NK-92 treated with Interleukin-12 subunit alpha and Interleukin-12 subunit beta, amount 100 ng/mL, for 24 hours (cell line): ENCODE data around the gene REXO4.
"Not testable (repeated sequence)": the region's sequence is repeated elsewhere in the genome, so short reads cannot be mapped to it uniquely, and the experiment has no call there.

Experiments used
- DNase-seq: peaks from one replicate; lab custom pipeline; 2025; lab: John Stamatoyannopoulos, UW

The REXO4 gene

DNA sequence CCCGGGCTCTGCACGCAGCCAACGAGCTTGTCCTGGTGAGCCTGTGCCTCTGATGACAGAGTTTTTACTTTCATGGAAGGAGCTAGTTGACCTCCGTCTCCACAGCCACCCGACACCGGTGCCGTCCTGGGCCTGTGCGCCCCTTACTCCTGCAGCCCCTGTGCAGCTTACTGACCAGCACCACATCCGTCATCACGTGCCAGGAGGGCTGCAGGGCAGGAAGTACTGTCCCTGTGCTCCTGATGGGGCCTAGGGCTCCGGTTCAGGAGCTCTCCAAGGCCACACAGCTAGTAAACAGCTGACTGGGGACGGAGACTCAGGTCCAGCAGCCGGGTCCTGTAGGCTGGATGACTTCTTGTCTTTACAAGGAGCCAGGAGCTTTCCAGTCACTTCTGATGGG lies 31.5 kb downstream of the REXO4 start:
- DNase-seq, result no peak

DNA sequence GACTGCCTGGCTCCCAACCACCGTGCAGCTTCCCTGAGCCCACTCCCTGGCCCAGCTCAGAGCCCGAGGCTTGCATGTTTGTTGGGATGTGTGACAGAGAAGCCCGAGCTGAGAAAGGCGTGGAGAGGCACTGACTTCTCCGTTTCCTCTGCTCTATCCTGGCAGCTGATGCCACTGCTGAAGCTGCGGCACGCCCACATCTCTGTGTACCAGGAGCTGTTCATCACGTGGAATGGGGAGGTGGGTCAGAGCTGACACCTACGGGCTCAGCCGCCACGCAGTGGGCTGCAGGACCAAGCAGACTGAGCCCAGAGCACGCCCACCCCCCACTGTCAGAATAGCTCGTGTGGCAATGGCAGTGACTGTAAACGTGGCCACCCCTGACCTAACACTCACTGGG lies 32.4 kb downstream of the REXO4 start:
- DNase-seq, result no peak

DNA sequence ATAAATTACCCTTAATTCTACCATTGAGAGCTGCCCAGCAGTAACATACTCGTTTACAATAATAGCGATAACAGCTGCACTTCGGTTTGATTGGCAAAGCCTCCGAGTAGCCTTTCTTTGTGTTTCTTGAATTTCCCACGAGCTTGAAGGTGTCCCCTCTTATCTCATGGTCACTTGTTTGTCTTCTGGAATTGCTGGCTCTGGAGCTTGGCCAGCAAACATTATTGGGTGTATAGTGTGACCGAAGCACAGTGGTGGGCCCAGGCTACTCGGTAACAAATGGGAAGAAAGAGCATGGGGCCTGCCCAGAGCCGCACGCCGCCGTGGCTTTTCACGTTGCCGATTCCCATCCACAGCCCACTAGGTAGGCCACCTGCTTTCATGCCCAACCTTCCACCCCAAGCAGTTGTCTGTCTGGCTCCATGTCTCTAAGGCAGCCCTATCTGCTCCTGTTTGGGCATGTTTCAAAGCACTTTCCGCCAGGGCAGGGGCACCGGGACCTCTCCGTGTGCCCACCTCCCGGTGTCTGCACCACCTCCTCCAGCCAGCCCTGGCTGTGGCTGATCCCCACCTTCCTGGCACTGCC lies 33.0 kb downstream of the REXO4 start:
- no peak for DNase-seq

DNA sequence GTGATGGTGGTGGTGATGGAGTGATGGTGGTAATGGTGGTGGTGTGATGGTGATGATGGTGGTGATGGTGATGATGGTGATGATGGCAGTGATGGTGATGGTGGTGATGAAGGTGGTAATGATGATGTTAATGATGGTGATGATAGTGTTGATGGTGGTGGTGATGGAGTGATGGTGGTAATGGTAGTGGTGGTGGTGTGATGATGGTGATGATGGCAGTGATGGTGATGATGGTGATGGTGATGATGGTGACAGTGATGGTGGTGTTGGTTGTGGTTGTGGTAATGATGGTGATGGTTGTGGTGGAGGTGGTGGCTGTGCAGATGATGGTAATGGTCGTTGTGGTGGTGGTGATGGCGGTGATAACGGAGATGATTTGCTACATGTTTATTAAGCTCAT lies 34.4 kb downstream of the REXO4 start:
- DNase-seq, result no peak

DNA sequence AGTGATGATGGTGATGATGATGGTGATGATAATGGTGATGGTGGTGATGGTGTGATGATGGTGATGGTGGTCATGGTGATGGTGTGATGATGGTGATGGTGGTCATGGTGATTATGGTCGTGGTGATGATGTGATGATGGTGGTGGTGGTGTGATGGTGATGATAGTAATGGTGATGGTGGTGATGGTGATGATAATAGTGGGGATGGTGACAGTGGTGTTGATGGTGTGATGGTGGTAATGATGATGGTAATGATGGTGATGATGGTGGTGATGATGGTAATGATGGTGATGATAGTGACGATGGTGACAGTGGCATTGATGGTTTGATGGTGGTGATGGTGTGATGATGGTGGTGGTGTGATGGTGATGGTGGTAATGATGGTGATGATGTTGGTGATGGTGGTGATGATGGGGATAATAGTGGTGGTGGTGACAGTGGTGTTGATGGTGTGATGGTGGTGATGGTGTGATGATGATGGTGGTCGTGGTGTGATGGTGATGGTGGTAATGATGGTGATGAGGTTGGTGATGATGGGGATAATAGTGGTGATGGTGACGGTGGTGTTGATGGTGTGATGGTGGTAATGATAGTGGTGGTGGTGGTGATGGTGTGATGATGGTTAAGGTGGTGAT lies 35.2 kb downstream of the REXO4 start:
- DNase-seq, result no peak

DNA sequence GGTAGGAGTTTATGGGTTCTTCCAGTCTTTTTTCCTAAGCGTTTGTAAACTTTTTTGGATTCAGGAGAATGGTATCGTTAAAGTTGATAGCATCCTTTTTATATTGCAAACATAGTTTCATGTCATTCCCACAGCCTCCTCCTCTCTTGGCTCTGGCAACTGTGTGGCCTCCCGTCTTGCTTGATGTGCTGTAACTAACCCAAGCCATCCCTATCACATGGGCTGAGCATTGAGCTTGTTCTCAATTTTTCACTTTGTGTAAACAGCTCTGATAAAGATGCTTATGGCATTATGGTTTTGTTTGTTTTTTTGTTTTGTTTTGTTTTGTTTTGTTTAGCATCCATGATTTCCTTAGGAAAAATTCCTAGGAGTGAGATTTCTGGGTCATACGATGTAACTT lies 37.1 kb downstream of the REXO4 start:
- DNase-seq, result no peak

DNA sequence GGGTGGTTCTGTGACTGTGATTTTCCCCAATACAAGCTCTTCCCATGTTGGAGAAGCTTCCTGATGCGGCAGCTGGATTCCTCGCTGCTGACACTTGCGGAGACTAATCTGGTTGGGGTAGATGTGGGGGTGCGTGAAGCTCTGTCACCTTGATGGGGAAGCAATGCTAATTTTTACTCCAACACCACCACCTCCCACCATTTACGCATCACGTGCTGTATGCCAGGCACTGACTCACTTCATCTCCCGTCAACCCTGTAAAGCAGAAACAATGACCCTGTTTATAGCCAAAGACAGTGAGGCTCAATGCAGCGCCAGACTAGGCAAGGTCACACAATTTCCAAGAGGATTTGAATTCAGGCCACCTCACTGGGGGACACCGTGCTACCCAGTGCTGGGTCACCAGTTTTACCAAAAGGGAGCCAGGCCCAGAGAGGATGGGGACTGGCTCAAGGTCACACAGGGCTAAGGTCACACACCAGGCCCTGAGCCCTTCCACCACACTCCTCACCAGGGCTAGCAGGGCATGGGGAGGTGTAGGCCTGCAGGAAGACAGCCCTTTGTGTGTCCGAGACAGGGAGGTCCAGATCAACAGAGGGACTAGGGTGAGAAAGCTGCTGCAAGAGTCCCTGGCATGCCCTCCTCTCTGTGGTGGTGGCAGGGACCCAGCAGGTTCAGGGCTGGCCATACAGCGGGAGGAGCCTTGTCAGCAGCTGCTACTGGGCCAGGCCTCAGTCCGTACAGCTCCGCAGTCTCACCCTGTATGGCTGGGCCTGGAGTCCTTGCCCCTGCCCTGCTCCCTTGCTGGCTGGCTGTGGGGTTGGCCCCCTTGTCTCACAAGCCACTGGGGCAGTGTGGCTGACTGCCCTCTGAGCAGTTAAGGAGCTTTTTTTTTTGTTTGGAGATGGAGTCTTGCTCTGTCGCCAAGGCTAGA lies 38.4 kb downstream of the REXO4 start:
- DNase-seq, result no peak

DNA sequence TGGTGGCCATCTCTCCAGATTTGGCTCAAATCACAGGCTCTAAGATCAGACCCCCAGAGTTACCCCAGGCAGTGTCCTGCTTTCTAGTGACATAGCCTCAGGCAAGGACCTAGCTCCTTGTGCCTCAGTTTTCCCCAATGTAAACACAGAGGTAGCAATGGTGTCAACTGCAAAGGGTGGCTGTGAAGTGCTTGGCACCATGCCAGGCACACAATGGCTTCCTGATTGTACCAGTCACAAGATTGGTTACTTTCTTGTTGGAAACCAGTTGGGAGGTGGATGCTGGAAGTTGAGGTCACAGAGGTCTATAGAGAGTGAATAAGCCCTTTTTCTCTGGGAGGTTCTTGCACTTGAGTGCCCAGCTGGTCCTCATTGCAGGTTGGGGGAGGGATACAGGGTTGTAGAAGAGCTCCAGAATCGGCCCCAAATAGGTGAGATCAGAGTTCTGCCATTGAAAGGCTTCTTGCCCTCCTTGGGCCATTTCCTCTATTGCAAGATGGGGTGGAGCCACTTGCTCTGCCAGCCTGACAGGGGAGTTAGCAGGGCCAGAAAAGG lies 39.3 kb downstream of the REXO4 start:
- DNase-seq, result no peak

DNA sequence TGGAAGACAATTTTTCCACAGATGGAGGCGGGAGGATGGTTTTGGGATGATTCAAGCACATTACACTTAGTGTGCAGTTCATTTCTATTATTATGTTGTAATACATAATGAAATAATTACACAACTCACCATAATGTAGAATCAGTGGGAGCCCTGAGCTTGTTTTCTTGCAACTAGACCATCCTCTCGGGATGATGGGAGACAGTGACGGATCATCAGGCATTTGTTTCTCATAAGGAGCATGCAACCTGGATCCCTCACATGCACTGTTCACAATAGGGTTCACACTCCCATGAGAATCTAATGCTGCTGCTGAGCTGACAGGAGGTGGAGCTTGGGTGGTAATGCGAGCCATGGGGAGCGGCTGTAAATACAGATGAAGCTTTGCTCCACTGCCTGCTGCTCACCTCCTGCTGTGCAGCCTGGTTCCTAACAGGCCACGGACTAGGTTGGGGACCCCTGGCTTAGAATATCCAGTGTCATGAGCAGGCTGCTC lies 40.0 kb downstream of the REXO4 start:
- DNase-seq, result no peak

DNA sequence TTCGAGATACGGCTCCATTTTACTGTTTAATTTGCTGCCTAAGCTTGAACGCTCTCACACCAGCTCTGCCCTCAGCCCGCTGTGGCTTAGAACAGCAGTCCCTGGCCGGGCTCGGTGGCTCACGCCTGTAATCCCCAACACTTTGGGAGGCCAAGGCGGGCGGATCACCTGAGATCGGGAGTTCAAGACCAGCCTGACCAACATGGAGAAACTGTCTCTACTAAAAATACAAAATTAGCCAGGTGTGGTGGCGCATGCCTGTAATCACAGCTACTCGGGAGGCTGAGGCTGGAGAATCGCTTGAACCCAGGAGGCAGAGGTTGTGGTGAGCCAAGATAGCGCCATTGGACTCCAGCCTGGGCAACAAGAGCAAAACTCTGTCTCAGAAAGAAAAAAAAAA lies 40.5 kb downstream of the REXO4 start:
- DNase-seq, result not testable (repeated sequence)

DNA sequence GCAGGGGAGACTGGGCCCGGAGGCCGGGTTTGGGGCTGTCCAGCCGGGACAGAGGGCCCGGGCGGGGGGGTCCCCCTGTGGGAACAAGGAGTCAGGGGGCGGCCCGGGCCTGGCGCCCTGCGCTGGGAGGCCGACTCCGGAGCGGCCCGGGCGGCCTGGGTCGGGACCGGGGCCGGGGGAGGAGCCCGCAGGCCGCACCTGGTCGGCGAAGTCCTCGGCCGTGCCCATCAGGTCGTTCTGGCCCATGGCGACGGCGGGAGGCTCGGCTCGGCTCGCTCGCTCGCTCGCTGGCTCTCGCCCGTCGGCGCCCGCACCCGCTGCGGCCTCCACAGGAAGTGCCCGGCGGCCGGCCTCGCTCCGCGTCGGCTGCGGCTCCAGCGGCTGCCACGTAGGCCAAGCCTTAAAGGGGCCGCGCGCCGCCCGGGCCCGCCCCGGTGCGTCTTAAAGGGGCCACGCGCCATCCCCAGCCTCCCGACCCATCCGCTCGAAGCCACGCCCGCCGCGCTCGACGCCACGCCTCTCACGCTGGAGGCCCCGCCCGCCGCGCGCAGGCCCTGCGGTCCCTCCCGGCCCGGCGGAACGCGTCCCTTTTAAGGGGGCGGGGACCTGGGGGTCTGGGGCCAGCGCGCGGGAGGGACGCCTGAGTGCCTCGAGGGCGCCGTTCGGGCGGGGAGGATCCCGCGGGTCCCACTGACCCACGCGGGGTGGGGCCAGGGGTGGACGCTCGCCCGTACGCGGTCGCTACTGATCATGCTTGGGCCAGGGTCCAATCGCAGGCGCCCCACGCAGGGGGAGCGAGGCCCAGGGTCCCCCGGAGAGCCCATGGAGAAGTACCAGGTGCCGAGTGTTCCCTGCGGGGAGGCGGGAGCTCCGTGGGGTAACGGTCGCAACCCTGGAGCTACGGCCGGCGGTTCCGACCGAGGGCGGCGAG lies 41.8 kb downstream of the REXO4 start, which contains the start of the genes STKLD1 and SURF4:
Gene STKLD1, plus strand, starts transcription at position 643 of the 931 bp plus-strand sequence. Its CDS starts 108 bp downstream, at position 751.
Gene SURF4, minus strand, starts transcription at position 337 of the 931 bp plus-strand sequence. Its CDS starts 91 bp downstream, at position 246.
- peak; percentile 84 for DNase-seq

DNA sequence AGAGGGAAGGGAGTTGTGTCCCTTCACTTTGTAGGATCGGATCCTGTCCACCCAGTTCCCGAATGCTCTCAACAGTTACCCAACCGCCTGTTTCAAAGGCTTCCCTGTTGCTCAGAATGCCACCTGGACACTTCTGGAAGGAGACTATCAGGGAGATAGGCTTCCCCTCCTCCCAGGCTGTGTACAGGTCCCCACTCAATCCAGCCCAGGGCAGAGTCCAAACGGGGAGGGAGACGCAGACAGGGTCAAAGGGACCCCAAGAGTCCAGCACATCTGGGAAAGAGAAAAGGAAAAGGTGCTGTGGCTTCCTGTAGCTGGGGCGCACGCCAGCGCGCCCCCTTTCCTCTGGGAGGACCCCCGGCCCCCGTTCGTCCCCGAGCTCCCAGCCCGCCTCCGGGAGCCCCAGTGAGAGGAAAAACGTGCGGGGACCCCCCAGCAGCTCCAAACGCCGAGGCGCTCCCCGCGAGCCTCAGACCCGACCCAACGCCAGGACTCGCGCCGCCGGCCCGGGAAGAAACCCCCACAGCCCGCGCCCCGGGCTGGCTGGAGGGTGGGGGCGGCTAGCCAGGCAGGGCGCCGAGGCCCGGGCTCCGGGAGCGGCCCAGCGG lies 42.6 kb downstream of the REXO4 start:
- DNase-seq, result no peak

DNA sequence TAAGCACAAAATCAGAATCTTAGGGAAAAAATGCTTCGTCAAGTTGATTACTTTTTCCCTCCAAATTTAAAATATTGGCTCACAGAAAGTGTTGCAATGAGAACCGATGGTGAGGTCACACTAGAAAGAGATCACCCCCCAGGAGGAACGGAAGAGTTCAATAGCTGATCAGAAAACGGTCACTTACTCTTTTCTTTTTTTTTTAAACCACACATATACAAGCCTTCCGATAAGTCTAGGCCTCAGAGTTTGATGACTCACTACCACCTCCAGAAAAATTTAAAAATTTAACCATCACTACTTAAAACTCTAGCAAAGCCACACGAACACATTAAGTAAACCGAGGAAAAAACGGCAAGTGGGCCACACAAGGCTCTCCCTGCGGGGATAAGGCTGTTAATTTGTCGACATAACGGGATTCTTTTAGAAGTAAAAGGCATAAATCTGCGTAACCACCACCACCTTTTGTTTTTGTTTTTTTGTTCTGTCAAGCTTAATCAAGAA lies 43.1 kb downstream of the REXO4 start:
- no peak for DNase-seq

DNA sequence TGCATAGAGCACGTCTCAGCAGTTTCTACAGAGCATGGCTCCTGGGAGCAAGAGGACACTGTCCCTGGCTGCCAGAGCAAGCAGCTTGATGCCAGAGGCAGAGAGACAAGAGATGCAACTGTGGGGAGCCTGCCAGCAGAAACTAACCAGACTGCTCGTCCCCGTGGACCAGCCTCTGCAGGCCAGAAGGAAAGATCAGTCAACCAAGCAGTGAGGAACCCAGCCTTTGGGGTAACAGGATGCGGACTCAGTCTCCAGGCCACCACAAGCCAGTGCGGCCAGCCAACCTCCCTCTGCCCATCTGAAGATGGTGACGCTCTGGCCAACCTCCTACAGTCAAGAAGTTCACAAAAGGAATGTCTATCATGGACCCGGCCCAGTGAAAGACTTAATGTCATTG lies 45.7 kb downstream of the REXO4 start:
- DNase-seq, result no peak

DNA sequence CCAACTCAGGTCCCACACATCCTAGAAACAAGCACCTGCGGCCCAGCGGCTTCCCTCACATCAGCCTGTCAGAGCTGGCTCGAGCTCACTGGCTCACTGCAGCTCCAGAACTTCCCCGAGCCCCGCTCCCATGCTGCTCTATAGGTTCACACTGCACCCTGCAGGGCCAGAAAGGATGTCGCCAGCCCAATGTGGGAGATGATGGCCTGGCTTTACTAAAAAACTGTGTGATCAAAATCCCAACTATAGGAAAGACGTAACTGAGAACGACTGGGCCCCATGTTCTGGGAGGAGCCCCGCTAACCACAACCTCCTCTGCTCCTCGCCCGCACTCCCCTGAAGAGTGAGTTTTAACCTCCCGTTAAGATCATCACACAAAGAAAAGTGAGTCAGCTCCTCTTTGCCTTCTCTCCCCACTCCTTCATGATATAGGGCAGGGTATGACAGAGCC lies 46.5 kb downstream of the REXO4 start:
- peak; percentile 32 for DNase-seq

DNA sequence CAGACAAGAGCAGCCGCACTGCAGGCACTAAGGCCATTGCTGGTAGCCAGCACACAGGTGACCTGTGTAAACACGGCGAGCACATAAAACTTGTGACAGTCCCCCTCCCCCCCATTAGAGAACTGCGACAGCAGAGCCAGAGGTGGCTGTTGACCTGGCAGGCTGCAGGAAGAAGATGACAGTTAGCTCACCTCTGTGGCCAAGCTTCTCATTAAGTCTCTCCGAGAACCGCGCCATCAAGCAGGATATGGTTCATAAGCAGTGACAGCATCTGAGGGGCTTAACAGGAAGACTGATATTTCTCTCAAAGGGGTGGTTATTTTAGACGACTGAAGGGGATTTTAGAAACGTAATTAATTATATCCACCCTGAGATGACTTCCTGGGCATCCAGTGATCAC lies 47.1 kb downstream of the REXO4 start:
- DNase-seq, result no peak

DNA sequence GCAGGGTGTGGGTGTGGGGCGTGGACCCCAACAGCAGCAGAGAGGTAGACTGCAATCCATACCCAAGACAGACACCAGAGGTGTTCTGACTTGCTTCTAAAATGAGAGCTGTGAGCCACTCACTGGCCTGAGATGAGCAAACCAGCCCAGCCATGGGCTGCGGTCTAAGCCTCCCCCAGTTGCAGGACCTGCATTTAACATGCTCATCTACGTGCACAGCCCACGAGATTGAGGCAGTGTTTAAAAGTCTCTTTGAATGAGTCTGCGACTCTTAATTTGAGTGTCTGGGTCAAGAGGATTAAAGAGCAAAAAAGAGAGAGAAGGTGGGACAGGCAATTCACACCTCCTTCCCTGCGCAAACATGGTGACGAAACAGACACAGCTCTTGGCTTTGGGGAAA lies 47.9 kb downstream of the REXO4 start:
- no peak for DNase-seq

DNA sequence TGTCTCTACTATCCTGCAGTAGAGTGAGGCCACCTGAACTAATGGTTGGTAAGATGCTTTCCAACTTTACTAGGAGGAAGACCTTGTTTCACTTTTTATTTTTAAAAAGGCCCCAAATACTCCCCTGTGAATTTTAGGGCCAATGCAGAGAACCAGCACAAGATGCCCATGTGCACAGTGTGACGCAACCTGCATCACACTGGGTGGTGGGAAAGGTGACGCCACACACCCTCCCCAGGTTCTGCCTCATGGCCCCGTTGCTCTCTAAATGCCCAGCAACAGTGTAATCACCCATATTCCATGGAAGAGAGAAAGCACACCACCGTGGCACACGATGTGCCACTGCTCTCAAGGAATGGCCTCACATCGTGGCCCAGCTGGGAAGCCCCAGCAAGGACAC lies 48.4 kb downstream of the REXO4 start:
- DNase-seq, result no peak

DNA sequence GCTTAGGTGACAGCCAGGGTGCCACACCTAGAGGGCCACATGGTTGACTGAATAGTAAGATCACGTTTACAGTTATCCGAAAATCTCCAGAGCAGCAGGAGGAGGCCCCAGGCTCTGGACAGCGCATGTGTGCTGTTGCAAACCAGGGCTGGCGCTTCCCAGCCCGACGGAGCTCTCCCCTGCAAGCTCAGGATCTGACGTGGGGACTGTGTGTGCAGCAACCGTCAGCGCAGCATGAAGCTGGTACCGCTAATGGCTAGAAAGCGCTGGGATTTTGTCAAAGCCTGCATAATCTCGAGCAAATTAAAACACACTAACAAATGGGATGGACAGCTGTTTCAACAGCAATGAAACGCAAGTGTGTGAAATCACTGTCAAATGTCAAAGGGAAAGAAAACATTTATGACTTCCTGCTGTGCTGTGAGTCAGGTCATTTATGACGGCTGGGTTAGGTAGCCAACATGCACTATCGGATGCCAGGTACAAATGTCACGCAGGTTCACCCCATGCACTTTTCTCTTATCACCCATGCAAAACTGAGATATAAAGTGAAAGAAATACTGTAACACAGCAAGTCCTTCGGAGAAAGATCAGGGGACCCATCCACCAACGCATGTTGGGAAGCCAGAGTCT lies 49.4 kb downstream of the REXO4 start:
- DNase-seq, result no peak

DNA sequence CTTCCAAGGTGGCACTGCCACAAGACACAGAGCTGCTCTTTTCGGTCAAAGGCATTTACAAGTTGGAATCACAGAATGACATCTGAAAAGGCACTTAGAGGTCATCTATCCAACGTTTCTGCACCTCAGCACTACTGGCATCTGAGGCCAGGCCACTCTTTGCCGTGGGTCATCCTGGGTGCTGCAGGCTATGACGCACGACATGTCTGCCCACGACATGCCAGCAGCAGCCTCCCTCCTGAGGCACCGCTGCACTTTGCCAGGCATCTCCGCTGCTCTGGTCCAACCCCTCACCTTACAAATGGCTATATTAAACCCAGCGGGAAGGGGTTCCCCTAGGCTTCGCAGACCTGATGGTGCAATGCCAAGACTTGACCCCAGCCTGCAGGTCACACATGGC lies 50.0 kb downstream of the REXO4 start:
- DNase-seq, result no peak
